ENCODE data around the gene PLXNB2. TPM values are rescaled to one million over a fixed set of nuclear protein-coding genes. Genes with fewer than 3 reads are reported as not detected.

PLXNB2 gene
- total and polyA plus RNA-seq, 2 donors (not counting 1 experiment from before 2014, with no cell fraction given): 62.7 to 209 TPM

DNA sequence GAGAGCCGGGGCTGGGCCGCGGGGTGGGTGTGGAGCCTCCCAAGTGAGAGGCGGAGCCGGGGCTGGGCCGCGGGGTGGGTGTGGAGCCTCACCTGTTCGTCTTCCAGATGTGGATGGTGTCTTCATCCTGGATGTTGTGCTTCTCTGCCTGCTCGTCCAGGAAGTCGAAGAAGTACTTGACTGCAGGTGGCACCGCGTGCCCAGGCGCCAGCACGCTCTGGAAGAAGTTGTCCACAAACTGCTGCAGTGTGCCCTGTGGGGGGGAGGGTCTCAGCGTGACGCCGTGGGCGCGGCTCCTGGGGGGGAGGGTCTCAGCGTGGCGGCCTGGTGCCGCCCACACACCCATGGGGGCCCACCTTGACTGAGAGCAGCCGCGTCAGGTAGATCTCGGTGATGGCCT is 29.7 kb downstream of the PLXNB2 start:
- H4K20me1 ChIP-seq (ENCODE audit: control insufficient read depth, extremely low read depth, insufficient read depth, low read length): no peaks in the 10 kb centered on the region
- TF ChIP-seq, protein P1, sequence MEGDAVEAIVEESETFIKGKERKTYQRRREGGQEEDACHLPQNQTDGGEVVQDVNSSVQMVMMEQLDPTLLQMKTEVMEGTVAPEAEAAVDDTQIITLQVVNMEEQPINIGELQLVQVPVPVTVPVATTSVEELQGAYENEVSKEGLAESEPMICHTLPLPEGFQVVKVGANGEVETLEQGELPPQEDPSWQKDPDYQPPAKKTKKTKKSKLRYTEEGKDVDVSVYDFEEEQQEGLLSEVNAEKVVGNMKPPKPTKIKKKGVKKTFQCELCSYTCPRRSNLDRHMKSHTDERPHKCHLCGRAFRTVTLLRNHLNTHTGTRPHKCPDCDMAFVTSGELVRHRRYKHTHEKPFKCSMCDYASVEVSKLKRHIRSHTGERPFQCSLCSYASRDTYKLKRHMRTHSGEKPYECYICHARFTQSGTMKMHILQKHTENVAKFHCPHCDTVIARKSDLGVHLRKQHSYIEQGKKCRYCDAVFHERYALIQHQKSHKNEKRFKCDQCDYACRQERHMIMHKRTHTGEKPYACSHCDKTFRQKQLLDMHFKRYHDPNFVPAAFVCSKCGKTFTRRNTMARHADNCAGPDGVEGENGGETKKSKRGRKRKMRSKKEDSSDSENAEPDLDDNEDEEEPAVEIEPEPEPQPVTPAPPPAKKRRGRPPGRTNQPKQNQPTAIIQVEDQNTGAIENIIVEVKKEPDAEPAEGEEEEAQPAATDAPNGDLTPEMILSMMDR (conservative IDR thresholded peaks at IDR 0.05 in 1 of 2, IDR thresholded peaks at IDR 0.05 in 1 of 2; ENCODE audit: low read depth in 1 of 2, low read length in 2 of 2): no peak
- no peak for TF ChIP-seq EZH2 (IDR thresholded peaks at IDR 0.05; ENCODE audit: low read length, missing control alignments)
- H3K27me3 ChIP-seq (ENCODE audit: control insufficient read depth, insufficient read depth, low read length): no peaks in the 10 kb centered on the region
- peaks cover 1% of the 10 kb centered on the region for H3K79me2 ChIP-seq (ENCODE audit: control insufficient read depth, insufficient read depth, low read length)
- H3K36me3 ChIP-seq (ENCODE audit: control insufficient read depth, insufficient read depth, low read length): peaks cover 70% of the 10 kb centered on the region
- H3K4me1 ChIP-seq (ENCODE audit: control insufficient read depth, extremely low read depth, insufficient read depth, low read length): peaks cover 2% of the 10 kb centered on the region
- no peak for DNase-seq (ENCODE audit: low read depth in 2 of 2)
- no peak overlapping the region for H3K4me3 ChIP-seq (replicated peaks in 1 of 4; ENCODE audit: control extremely low read depth in 1 of 4, insufficient read depth in 1 of 4, low read depth in 3 of 4, low read length in 4 of 4)
- no peak overlapping the region for H3K9ac ChIP-seq (ENCODE audit: insufficient read depth, low read length)
- no peaks in the 10 kb centered on the region for H3K9me3 ChIP-seq (ENCODE audit: control insufficient read depth, insufficient read depth, low read depth, low read length)
- H2AFZ ChIP-seq (ENCODE audit: low read length): no peak overlapping the region
- no peak overlapping the region for H3K4me2 ChIP-seq (ENCODE audit: extremely low read depth, insufficient read depth, low read length)
- no peak overlapping the region for H3K27ac ChIP-seq (ENCODE audit: insufficient read depth, low read length)

DNA sequence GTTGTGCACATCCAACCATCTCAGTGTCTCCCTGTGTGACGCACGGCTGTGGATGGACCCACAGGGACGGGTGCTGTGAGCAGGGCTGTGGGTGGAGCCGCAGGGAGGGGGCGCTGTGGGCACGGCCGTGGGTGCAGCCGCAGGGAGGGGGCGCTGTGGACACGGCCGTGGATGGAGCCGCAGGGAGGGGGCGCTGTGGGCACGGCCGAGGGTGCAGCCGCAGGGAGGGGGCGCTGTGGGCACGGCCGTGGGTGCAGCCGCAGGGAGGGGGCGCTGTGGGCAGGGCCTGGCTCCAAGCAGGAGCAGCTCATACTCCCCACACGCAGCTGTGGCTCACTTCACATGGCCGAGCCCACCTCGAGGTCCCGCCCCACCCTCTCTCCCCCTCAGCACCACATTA is 31.3 kb downstream of the PLXNB2 start:
- Histone ChIP-seq H3K4me2 (ENCODE audit: extremely low read depth, insufficient read depth, low read length) (no peak overlapping the region), H3K79me2 (ENCODE audit: control insufficient read depth, insufficient read depth, low read length) (peaks cover 1% of the 10 kb centered on the region), H3K4me1 (ENCODE audit: control insufficient read depth, extremely low read depth, insufficient read depth, low read length) (peaks cover 4% of the 10 kb centered on the region), H3K9me3 (ENCODE audit: control insufficient read depth, insufficient read depth, low read depth, low read length) (no peaks in the 10 kb centered on the region), H2AFZ (ENCODE audit: low read length) (no peak overlapping the region), H3K4me3 (replicated peaks in 1 of 4; ENCODE audit: control extremely low read depth in 1 of 4, insufficient read depth in 1 of 4, low read depth in 3 of 4, low read length in 4 of 4) (no peak overlapping the region), H3K9ac (ENCODE audit: insufficient read depth, low read length) (no peak overlapping the region), H3K27ac (ENCODE audit: insufficient read depth, low read length) (no peak overlapping the region), H4K20me1 (ENCODE audit: control insufficient read depth, extremely low read depth, insufficient read depth, low read length) (no peaks in the 10 kb centered on the region), H3K27me3 (ENCODE audit: control insufficient read depth, insufficient read depth, low read length) (no peaks in the 10 kb centered on the region), H3K36me3 (ENCODE audit: control insufficient read depth, insufficient read depth, low read length) (peaks cover 56% of the 10 kb centered on the region)
- peak; percentile 51 for DNase-seq (ENCODE audit: low read depth in 2 of 2)
- TF ChIP-seq EZH2 (IDR thresholded peaks at IDR 0.05; ENCODE audit: low read length, missing control alignments): no peak
- TF ChIP-seq, protein P1 (conservative IDR thresholded peaks at IDR 0.05 in 1 of 2, IDR thresholded peaks at IDR 0.05 in 1 of 2; ENCODE audit: low read depth in 1 of 2, low read length in 2 of 2): peak; percentile 19 to 22

DNA sequence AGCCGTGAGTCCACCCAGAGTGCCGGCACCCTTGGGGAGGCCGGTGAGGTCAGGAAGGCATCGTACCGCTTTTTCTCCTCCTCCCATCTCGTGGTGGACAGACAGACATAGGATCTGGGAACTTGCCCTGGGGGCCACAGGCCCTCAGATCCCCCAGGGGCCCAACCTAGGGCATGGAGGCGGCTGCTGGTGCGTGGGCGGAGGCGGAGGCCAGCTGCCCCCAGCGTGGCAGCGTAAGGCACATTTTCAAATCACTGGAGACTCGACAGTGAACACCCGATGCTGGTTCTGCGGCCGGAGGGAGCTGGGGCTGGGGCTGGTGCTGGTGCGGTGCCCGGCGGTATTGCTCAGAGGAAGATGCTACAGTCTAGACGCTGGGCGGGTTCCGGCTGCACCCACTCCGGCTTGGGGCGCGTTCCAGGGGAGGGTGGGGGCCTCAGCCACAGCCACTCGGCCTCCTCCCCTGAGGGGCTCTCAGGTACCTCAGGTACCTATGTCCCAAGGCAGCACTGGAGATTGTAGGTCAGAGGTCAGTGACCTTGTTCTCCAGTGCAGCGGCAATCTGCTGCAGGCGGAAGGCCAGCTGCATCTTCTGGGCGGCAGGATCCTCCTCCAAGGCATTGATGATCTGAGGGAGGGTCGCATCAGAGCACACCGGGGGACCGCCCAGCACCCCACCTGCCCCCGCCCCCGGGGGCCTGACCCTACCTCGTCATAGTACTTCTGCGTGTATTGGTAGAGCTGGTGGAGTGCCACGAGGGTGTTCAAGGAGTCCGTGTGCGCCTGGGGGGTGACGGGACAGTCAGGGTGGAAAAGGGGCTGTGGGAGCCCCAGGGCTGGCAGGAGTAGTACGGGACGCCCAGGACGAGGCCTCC is 32.0 kb downstream of the PLXNB2 start:
- Histone ChIP-seq H3K27ac (ENCODE audit: insufficient read depth, low read length) (no peak overlapping the region), H3K4me1 (ENCODE audit: control insufficient read depth, extremely low read depth, insufficient read depth, low read length) (peaks cover 10% of the 10 kb centered on the region), H3K4me2 (ENCODE audit: extremely low read depth, insufficient read depth, low read length) (no peak overlapping the region), H2AFZ (ENCODE audit: low read length) (no peak overlapping the region), H3K79me2 (ENCODE audit: control insufficient read depth, insufficient read depth, low read length) (peaks cover 1% of the 10 kb centered on the region), H3K4me3 (replicated peaks in 1 of 4; ENCODE audit: control extremely low read depth in 1 of 4, insufficient read depth in 1 of 4, low read depth in 3 of 4, low read length in 4 of 4) (no peak overlapping the region), H3K27me3 (ENCODE audit: control insufficient read depth, insufficient read depth, low read length) (no peaks in the 10 kb centered on the region), H3K36me3 (ENCODE audit: control insufficient read depth, insufficient read depth, low read length) (peaks cover 49% of the 10 kb centered on the region), H3K9me3 (ENCODE audit: control insufficient read depth, insufficient read depth, low read depth, low read length) (no peaks in the 10 kb centered on the region), H3K9ac (ENCODE audit: insufficient read depth, low read length) (no peak overlapping the region), H4K20me1 (ENCODE audit: control insufficient read depth, extremely low read depth, insufficient read depth, low read length) (no peaks in the 10 kb centered on the region)
- TF ChIP-seq, protein P1 (conservative IDR thresholded peaks at IDR 0.05 in 1 of 2, IDR thresholded peaks at IDR 0.05 in 1 of 2; ENCODE audit: low read depth in 1 of 2, low read length in 2 of 2): no peak
- no peak for TF ChIP-seq EZH2 (IDR thresholded peaks at IDR 0.05; ENCODE audit: low read length, missing control alignments)
- no peak for DNase-seq (ENCODE audit: low read depth in 2 of 2)
